Nucleus accumbens (tissue), 56 donors: ENCODE results near the gene PPP3R1.

Source experiments
- DNase-seq, 56 donors: peaks; one replicate each; lab custom pipeline; 2025; lab: John Stamatoyannopoulos, UW

Gene PPP3R1

DNA sequence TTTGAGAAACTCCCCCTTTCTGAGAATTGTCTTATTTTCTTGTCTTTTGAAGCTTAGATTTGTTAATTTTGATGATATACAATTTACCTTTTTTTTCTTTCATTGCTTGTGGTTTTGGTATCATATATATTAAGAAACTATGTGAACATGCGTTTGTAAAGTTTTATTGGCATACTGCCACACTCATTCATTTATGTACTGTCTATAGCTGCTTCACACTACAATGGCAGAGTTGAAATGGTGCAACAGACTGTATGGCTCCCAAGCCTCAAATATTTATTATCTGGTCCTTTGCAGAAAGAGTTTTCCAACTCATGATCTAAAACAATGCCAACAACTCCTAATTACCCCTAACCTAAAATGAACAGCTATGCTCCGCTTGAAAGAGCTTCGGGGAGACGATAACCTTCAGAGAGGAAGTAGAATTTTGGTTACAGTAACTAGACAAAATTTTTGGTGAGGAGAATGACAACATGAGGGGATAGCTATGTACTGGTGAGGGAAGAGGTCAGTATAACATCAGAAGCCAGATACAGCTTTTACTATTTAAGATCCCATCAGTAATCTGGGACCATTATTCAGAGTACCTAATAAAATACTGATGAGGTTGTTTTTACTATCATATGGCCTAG is 16.1 kb downstream of the PPP3R1 start:
- DNase-seq = no peak

DNA sequence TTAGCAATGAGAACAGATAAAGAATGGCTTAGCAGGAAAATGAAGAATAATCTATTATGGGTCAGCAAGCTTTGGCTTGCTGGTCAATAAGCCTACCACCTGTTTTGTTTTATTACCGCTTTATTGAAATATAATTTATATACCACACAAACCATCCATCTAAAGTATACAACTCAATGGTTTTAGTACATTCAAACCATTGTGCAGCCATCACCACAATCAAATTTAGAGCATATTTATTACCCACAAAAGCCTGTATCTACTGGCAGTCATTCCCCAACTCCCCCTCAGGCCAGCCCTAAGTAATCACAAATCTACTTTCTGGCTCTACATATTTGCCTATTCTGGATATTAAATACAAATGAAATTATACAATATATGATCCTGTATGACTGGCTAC is 17.2 kb downstream of the PPP3R1 start:
- no peak for DNase-seq

DNA sequence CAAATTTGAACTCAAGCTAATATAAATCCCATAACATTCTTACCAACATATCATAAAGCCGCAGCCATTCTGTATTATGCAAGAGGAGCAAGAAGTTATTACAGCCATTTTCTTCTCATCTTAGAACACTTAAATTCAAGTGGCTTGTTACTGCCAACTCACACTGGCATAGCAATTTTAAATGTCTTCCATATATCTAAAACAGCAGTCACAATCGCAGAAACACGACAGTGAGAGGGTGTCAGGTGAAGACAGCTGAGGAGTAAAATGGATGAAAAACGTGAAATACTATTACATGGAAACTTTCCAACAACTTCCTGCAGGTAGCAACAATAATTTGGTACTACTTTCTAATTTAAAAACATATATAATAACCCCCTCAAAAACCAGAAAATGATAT is 17.9 kb downstream of the PPP3R1 start:
- no peak for DNase-seq

DNA sequence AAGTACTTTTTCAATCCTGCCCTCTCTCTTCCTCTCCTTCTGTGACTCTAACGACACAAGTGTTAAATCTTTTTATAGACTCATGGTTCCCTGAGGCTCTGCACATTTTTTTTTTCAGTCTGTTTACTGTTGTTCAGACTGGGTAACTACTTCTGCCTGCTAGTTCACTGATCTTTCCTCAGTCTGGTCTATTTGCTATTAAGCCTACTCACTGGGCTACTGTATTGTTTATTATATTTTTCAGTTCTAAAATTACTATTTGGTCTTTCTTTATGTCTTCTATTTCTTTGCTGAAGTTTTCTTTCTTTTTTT is 21.3 kb downstream of the PPP3R1 start:
- DNase-seq = no peak

DNA sequence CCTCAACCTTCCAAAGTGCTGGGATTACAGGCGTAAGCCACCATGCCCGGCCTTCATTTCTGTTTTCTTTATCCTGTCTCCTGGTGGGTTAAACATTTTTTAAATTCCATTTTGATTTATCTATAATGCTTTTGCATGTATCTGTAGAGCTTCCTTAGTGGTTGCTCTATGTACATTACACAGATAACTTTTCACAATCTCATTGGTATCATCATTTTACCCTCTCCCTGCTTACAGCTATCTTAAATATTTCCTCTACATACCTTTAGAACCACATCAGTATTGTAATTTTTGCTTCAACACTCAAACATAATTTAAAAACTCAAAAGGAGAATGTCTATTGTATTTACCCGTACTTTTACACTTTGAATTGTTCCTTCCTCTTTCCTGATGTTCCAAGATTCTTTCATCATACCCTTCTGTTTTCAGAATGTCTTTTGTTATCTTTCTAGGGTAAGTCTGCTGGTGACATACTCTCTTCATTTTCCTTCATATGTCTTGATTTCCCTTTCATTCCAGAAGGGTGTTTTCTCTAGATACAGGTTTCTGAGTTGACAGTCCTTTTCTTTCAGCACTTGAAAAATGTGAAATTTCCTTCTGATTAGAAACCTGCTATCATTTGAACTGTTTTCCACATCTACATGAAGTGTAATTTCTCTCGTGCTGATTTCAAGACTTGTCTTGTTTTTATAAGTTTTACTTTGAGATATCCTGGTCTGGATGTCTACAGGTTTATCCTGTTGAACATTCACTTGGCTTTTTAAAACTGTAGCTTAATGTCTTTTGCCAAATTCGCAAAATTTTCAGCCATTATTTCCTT is 21.9 kb downstream of the PPP3R1 start:
- no peak for DNase-seq

DNA sequence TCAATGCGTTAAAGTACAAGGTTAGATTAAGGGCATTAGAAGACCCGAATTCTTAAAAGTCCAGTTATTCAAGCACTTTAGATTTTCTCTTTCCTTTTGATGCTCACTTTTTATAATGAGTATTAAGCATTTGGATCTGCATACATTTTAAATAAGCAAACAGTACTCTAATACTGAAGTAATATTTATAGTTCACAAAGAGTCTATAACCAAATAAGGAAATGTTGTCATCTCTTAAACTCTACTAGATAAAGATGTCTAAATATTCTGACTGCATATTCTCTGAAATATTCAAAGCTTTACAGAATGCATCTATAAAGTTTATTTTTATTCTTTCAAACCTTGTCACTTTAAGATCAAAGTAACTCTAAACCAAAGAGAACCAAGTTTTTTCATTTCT is 25.5 kb downstream of the PPP3R1 start:
- no peak for DNase-seq

DNA sequence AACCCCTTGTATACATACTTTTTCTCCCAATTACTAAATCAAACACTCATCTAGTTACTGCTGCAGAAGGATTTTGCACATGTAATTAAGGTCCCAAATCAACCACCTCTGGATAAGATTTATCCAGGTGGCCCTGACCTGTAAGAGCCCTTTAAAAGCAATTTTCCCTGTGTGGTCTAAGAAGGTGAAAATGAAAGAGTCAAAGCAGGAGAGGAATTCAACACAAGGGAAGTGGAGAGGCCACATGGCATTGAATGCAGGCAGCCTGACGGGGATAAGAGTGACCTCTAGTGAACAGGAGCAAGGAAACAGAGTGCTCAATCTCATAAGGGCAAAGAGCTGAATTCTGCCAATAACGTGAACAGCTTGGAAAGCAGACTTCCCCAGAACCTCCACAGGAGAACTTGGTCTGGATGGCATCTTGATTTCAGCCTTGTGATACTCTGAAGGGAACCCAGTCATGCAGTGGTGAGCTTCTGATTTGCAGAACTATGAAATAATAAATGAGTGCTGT is 27.2 kb downstream of the PPP3R1 start:
- DNase-seq = peak in 3 of 56 donors; percentile 2 to 4 (median 2)

DNA sequence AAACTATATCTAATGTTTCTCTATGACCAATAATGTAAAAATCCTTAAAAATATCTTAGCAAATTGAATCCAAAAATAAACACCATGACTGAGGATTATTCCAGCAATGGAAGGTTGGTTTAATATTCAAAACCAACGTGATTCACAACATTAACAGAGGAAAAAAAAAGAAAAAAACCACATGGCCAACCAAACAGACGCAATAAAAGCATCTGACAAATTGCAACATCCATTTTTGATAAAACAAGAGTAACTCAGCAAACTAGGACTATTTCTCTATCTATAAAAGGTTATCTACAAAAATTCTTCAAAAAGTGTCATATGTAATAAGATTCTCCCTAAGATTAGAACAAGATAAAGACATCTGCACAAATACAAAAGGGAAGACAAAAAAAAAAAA is 28.9 kb downstream of the PPP3R1 start:
- no peak for DNase-seq

DNA sequence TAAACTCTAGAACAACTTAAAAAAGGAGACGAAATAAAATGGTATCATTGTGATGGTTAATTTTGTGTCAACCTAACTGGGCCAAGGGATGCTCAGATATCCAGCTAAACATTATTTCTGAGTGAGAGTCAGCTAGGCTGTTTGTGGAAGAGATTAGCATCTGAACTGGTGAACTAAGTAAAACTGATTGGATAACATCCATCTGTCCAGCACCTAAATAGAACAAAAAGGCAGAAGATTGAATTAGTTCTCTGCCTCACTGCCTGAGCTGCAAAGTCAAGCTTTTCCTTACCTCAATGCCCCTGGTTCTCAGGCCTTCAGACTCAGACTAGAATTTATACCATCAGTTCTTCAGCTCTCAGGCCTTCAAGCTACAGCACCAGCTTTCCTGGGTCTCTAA is 30.0 kb downstream of the PPP3R1 start:
- DNase-seq = no peak

DNA sequence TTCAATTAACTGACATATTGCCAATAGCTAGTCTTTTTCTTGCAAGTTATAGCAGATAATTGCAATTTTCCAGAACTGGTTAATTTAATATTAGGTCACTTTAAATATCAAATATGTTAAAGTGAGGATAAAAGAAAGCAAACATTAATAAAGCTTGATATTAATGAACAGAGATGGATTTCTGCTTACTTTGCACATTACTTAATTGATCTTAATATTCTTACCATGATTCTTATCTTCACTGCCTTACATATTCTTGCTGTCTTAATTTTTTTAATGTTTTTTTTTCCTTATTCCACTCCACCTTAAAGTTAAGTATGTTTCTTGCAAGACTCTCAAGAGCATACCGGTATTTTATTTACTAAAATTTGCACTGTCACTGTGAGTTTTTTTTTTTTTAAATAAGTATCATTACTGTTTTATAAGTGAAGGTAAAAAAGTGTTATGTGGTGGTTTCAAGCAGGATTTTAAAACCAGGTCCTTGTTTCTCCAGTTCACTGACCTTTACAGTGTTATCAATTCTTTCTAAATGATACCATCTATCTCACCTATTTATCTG is 33.9 kb downstream of the PPP3R1 start:
- DNase-seq = no peak

DNA sequence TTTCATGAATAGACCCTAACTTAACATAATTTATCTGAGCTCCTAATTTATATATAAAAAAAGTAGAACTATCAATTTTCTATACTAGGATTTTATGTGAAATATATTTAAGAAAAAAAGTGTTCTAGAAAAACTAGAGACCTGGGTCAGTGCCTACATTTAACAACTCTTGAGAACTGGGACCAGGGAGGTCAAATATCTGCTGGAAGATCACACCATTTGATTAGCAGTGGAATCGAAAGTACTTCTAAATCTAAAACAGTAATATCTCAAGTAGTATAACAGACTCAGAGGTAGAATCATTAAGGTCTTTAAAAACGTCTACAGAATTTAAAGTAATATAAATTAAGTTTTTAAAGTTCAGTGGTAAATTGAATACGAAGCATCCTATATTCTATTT is 34.6 kb downstream of the PPP3R1 start:
- no peak for DNase-seq

DNA sequence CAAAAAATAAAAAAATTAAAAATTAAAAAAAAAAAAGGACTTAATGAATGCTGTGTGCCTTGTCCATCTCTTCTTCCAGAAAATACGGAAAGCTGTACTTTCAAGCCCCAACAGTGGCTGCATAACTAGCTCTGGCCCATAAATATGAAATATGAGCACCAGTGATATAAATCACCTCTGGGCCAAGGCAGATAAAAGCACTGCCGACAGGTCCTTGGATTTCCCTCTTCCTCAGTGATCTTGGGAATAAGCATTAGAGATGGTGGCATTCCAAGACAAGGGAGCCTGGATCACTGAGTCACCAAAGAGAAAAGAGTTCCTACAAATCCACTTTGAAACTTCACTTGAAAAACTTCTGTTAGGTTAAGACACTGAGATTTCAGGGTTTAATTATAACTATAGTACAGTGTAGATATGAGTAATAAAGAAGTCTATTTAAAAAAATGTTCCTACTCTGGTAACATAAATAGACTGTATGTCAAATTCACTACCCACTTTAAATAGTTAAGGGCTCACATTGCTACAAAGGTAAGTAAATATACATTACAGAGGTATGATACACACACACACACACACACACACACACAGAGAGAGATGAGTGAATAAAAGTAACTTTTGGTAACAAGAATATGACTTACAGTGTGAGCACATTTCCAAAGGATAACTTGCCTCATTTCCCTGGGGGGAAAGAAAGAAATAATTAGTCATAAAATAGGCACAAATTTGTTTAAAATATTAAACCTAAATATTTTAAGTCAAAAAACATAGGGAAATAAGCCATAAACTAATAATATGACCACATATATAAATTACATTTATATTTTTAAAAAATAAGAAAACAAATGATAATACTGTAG is 35.6 kb downstream of the PPP3R1 start:
- DNase-seq = no peak

DNA sequence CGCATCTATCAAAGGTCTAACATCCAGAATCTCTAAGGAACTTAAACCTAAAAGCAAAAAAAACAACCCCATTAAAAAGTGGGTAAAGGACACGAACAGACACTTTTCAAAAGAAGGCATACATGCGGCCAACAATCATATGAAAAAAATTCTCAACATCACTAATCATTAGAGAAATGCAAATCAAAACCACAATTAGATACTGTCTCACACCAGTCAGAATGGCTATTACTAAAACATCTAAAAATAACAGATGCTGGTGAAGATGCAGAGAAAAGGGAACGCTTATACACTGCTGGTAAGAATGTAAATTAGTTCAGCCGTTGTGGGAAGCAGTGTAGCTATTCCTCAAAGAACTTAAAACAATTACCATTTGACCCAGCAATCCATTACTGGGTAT is 38.0 kb downstream of the PPP3R1 start:
- no peak for DNase-seq

DNA sequence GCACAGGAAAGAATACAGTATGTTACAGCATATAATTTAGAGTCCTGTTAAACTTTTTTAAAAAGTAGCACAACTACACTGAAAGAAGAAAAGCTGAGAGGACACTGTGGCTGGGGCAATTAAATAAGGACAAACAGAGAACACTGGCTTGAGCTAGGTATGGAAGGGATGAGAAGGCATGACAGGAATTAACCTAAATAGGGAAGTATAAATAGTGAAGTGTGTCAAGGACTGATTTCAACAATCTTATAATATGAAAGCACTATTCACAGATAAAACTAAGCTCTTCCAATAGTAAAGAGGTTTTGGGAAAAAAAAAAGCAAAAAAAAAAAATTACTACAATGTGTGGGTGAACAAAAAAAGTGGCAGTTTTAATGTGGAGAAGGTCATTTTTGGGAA is 45.5 kb downstream of the PPP3R1 start:
- DNase-seq = no peak

DNA sequence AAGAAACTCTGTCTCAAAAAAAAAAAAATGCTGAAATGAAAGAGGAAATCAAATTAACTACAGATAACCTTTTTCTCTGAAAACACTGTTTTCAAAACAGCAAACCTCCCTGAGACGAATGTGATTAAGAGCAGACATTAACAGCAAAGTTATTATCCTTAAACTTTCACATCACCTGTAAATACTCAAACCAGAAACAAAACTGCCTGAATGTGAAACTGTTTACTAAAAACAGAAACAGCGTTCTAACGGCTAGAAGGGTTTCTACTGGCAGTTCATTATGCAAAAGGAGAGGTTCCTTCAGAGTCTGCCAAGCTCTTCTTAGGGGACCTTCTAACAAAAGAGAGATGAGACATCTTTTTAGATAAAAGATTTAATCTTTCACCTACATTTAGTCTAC is 48.7 kb downstream of the PPP3R1 start:
- no peak for DNase-seq

DNA sequence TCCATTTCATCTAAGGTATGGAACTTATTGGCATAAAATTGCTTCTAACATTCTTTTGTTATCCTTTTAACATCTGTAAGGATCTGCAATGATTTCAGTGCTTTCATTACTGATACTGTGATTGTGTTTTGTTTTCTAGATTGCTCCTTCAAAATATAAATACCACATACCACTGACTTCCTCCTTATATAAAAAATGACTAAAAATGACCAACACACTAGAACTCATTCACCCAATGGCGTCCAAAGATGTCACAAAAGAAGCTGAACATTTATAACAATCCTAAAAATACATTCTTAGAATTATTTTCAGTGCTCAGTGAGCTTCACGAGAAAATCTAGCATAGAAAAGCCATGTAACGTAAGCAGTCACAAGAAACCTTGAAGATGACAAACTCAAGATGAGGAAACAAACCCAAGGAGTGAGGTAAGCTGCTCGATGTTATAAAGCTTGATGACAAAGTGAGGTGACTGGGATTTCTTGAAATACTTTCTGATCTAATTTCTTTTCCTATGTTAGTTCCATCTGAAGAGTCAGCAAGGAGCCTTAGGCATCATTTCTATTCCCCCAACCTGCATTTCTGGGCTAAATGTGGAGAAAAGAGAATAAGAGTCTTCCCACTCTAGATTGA is 52.1 kb downstream of the PPP3R1 start:
- no peak for DNase-seq

DNA sequence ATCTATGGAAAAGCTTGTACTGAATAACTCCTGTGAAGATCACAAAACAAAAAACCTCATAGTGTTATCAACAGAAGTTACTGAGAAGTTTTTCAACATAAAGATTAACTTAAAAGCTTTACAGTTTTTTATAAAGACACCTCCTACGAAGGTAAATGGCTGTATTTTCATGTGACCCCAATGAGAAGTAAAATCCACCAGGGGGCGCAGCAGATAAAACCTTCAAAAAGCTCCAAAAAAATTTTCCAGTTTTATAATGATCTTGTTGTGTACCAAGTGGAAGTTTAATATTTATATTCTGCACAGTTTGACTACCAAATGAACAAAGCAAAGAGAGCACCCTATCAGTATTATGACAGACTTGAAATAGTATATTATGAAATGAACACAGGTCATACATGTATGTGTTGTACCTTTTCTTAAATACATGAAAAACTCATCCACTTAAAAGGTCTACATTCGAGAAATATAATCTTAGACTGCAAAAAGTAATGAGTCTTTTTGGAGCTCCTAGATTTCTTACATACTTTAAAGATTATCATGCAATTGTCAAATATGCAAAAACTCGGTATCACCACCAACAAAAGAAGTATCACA is 56.1 kb downstream of the PPP3R1 start:
- DNase-seq = peak in 9 of 56 donors; percentile 2 to 66 (median 13)

DNA sequence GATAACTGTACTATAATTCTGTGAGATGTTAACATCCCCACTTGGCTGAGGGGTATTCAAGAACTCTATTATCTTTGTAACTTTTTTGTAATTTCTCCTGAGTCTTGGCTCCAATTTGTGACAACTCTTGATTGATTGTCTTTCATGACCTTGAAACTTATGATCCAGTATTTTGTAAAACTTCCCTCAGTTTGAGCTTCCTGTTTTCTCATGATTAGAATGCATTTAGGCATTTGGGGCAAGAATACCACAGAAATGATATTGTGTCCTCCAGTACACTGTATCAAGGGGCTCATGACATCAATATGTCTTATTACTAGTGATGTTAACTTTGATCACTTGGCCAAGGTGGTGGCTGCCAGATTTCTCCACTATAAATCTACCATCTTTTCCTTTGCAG is 57.2 kb downstream of the PPP3R1 start:
- DNase-seq = no peak

DNA sequence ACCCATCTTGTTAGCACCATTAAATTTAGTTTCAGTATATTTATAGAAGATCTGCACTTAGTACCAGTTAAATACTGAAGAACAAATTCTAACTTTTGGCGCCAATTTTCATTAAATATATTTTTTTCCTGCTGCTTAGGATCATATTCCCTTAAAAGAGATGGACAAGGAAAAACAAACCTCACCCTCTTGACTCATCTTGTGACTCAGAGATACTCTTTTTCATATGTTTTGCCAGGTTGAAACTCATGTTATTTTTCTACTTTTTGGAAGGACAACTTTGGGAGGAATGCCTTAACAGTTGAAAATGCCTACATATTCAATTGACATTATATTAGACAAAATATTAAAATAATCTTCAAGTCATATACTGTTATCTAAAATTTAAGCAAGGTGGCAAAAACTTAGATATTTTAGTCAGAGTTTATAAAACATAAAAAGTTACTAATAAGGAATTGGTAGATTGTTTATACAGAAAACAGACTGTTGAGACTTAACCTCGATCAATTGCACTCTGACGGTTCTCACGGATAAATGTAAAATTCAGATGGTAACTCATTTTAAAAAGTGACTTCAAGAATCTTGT is 58.5 kb downstream of the PPP3R1 start:
- no peak for DNase-seq

DNA sequence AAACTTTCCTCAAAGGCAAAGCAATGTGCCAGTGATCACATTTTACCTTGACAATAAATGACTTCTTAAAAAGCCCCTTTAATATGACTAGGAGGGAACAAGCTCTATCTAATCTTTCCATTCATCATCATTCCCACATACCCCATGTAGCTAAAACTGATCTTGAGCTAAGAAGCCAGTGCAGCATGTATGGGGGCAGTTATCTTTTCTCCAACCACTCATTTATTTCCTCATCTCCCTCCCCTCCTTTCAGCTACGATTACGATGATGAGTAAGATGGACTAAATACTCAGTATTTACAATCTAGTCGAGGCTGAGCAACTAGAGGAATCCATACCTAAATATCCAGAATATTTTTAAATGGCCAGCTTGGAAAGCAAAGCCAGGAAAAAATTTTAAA is 59.2 kb downstream of the PPP3R1 start:
- DNase-seq = no peak
